HG02759 (cell line): ENCODE measurements around the gene GLRX2.
"Not testable (repeated sequence)": the region's sequence is repeated elsewhere in the genome, so short reads cannot be mapped to it uniquely, and the experiment has no call there.

ENCODE experiments used
- ATAC-seq: cut with Tn5 transposase; IDR thresholded peaks from one replicate; pipeline ENCODE4 v1.9.1; 2021; ENCODE audit warnings: mild to moderate bottlenecking, moderate library complexity; ENCODE audit not compliant: unreplicated experiment

GLRX2 gene

DNA sequence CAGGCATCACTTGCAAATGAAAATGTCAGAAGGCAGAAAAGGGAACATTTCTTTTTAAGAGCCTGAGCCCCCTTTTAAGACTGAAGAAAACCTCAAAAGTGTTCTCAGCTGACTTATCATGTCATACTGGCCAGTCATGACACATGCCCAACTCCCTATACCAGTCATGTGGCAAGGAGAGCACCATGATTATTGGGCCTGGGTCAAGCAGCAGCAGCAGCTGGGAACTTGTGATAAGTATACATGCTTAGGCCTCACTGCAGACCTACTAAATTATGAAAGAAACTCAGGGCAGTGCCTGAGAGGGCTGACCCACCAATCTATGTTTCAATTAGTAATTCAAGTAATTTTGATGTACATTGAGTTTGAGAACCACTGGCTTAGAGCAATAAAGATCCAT is 37.2 kb downstream of the GLRX2 start:
- ATAC-seq: no peak

DNA sequence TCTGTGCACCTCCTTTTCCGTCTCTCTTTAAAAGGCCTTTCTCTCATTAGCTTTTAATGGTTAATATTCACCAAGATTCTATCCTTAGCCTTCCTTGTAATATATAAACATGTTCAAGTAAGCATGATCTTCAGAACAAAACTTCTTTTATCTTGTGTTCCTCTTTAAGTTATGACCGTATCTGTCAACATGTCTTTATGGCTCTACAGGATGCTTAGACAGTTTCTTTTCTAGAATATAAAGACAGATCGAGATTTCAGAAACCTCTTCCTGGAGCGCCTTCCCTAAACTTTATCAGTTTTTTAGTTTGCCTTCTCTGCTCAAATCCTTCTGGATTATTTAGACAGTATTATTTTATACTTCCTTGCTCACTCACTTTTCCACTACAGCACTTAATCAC is 38.6 kb downstream of the GLRX2 start:
- no peak for ATAC-seq

DNA sequence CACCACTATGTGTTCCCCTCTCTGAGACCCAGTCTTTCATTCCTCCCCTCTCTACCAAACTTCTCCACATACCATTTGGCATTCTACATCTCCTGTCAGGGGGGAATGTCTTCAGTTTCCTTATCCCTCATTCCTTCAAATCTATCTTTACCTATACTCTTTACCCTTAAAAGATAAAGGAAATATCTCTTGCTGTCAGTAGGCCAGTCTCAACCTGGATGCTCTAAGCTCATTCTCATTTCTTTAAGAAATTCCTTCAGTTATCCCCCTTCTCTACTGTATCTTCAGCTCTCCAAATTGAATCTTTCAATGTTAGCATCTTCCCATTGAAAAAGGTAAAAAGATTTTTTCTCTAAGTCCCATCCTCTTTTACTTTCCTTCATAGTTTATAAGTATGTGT is 39.3 kb downstream of the GLRX2 start:
- ATAC-seq: no peak

DNA sequence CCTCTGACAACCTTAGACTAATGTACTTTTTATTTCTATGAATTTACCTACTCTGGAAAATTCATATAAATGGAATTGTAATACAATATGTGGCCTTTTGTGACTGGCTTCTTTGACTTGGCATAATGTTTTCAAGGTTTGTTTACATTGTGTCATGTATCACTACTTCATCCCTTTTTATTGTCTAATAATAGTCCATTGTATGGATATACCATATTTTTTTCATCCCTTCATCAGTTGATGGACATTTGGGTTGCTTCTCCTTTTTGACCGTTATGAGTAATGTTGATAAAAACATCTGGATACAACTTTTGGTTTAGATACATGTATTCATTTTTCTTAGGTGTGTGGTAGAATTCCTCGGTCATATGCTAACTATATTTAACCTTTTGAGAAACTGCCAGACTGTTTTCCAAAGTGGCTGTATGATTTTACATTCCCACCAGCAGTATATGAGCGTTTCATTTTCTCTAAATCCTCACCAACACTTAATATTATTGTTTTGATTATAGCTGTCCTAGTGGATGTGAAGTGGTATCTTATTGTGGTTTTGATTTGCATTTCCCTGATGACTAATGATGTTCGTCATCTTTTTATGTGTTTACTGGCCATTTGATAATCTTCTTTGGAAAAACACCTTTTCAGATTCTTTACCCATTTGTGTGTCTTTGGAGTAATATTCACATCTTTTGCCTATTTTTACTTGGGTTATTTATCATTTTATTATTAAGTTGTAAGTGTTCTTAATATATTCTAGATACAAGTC is 42.3 kb downstream of the GLRX2 start:
- ATAC-seq: no peak

DNA sequence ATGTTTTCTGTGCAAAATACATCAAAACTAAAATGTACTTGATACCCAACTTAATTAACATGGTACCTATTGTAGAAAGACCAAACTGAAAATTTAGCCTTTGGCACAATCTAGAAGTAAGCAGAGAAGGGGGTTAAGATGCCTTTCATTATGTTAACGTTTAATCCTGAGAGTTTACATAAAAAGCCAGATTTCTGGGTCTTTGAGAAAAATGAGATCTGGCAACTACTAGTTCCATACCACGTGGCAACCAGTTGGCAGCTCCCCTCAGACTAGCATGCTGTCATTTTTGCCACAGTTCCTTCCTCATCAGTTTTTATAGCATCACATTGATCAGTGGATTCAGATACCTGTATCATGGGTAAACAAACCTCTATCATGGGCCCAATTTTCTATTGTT is 44.3 kb downstream of the GLRX2 start:
- ATAC-seq: no peak

DNA sequence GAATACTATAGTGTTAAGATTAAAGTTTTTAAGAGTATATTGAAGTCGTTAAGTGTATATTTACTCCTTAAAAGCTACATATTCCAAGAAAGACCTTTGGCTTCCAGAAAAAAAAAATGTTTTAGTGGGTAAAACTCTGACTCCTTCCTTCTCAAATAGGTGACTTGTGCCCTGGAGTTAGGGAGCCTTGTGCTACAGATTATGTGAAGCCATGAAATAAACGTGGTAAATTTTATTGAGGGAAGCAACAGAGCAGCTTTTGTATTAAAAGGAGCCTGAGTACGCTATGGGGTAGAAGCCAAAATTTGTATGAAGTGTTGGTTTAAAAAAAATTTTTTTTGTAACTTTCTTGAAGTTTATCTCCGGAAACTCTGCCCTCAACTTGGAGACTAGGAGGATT is 44.8 kb downstream of the GLRX2 start:
- no peak for ATAC-seq

DNA sequence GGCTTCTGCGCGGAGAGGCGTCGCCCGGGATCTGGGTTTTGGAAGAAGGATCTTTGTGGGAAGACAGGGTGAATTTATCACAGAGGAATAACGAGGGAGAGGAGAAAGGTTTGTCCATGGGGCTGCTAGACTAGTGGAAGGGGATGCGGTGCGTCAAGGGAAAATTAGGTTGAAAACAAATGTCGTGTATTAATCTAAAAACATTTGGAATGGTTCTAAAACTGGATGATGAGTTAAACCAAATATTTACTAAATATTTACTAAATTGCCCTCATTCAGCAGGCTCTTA is 45.2 kb downstream of the GLRX2 start:
- no peak for ATAC-seq

DNA sequence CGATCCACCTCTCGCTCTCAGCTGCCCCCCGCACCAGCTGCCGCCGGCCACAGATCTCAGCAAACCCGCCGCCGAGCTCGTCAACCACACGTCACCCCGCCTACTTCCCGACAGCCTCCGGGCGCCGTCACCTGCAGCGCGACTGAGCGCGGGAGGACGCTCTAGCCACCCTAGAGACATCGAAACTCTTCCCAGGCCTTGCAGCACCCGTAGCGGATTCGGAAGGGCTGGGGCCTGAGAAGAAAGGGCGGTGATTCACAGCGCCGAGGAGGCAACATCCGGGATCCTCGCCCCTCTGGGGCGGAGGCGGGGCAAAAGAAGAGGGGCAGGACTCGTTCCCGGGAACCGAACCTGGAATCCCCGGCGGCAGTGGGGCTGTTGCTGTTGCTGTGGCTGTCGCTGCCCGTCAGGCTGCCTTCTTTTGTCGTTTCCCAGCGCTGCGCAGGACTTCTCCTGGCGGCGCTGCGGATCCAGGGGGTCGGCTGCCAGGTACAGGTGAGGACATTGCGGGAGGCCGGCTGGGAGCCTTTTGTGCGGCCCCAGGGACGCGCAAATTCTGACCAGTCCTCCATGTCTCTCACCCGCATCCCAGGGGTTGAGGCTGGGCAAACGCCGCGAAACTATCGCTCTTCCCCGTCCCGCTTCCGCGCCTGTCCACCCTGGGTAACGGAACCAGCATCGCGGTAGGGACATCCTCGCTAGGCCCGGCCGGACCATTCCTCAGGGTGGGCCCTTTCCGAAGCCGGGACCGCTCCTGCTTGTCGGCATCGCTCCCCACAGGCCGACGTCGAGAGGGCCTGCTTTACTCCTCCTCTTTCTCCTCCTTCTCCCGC is 45.7 kb downstream of the GLRX2 start, which contains the start of the genes RO60 and UCHL5:
TSS of gene RO60 (plus strand) at position 331 of the 833 bp plus-strand sequence. CDS start 9,443 bp downstream, outside the sequence.
TSS of gene UCHL5 (minus strand) at position 79 of the 833 bp plus-strand sequence. CDS start 100 bp downstream, outside the sequence.
- peak; percentile 94 for ATAC-seq

DNA sequence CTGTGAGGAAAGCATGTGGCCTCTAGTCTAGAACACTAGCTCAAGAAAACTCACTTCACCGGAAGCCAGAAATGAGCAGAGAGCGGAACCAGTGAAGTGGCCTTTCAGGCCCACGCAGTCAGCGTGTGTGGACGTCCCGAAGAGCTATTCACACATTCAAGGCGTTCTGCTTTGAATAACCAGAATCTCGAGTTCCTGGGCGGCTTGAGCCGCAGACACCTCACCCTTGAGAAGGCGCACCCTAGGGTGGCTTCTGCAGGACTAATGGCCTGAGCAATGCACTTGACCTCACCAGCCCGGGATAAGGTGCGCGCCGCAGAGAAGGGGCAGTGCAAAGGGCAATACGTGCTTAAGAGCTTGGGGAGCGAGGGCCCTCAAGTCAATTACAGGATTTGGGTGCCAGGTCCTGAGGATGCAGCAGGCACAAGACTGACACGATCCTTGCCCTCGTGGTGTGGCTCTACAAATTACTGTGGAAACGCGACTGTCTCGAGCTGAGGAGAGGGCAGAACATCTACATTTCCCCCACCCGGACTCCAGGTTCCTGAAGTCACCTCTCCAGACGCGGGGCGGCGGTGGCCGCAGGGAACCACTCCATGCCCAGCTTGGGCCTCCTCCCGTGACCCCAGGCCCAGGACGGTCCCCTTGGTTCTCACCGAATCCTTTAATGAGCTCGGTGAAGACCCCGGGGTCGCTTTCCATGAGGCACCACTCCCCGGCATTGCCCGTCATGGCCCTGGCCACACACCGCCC is 46.5 kb downstream of the GLRX2 start:
- peak; percentile 49 for ATAC-seq

DNA sequence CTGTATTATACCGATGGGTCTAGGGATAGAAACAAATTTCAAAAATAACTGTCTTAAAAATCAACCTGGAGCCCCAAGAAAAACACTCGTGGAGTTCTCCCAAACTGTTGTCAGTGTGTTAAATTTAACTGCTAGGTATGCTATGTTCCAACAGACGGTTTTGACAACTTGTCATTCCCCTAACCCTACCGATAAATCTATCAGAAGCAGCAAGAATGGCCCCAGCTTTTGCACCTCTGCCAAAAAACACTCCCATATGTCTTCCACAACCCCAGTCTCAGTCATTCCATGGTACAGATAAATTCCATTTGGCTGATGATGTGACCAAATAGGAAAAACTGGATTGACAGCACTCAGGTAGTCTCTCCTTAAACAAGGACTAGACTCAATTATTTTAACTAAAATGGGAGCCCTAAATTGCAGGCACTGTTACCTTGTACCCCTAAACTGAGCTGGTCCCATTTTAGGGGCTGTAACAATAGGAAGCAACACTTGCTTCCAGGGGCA is 51.0 kb downstream of the GLRX2 start:
- ATAC-seq: no peak

DNA sequence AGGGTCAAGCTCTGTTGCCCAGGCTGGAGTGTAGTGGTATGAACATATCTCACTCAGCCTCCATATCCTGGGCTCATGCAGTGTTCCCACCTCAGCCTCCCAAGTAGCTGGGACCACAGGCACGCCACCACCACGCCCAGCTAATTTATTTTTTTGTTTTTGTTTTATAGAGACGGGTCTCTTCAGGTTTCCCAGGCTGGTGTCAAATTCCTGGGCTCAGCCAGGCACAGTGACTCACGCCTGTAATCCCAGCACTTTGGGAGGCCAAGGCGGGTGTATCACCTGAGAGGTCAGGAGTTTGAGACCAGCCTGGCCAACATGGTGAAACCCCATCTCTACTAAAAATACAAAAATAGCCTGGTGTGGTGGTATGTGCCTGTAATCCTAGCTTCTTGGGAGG is 56.3 kb downstream of the GLRX2 start:
- not testable (repeated sequence) for ATAC-seq
